ENCODE data around the gene ERCC5. TPM values are rescaled to one million over a fixed set of nuclear protein-coding genes. Genes with fewer than 3 reads are reported as not detected.

The ERCC5 gene
- total and polyA plus RNA-seq, 2 of the 8 experiments (the other 6 are each of a cell fraction or from before 2014, with no cell fraction given): 3.8 to 24.4 TPM

DNA sequence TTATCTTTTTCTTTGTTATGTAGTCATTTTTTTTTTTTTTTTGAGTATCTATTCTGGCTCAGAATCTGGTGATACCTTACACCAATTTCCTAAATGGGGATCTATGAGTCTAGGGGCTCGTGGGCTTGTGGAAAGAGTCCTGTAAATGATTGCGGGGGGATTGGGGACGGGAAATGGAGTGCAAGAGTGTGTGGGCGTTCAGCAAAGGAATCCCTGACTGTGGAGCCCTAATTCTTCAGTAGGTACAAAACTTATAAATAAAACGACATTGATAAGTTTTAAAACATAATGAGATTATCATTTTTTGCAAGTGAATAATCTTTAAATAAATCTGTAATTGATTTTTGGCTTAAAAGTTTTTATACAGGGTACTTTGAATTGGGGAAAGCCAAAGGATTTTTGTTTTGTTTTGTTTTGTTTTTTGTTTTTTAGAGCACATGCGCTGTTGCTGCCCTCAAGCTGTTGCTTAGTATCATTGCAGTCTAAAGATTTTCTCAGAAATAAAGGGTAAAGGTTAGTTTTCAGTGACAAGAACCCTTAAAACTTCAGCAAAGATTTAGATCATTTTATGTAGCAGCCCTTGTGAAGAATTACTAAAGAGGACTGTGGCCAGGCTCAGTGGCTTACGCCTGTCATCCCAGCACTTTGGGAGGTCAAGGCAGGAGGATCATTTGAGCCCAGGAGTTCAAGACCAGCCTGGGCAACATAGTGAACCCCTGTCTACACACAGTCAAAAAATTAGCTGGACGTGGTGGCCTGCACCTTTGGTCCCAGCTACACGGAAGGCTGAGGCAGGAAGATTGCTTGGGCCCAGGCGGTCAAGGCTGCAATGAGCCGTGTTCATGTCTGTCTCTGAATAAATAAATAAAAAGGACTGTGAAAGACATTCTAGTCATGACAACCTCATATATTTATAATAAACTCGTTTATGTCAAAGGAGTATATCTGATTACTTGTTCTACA lies 1.7 kb downstream of the ERCC5 start:
- H3K27ac ChIP-seq (ENCODE audit: low read depth, low read length): no peak overlapping the region
- peak; percentile 71 to 76 for TF ChIP-seq RAD21 (IDR thresholded peaks at IDR 0.05 in 1 of 2, conservative IDR thresholded peaks at IDR 0.05 in 1 of 2; ENCODE audit: low read depth in 2 of 2, low read length in 2 of 2)
- TF ChIP-seq SIRT6 (IDR thresholded peaks at IDR 0.05; ENCODE audit: low read length): no peak
- no peak for TF ChIP-seq RNF2 (IDR thresholded peaks at IDR 0.05; ENCODE audit: borderline replicate concordance, low read depth, low read length, missing control alignments, poor library complexity, severe bottlenecking)
- TF ChIP-seq BACH1 (IDR thresholded peaks at IDR 0.05; ENCODE audit: low read length): no peak
- TF ChIP-seq KDM5A (IDR thresholded peaks at IDR 0.05; ENCODE audit: low read length): no peak
- TF ChIP-seq SAP30 (IDR thresholded peaks at IDR 0.05; ENCODE audit: insufficient read depth, insufficient replicate concordance, low read length): no peak
- no peak for TF ChIP-seq GTF2F1 (IDR thresholded peaks at IDR 0.05; ENCODE audit: borderline replicate concordance, low read depth, low read length)
- no peak for TF ChIP-seq CHD1 (IDR thresholded peaks at IDR 0.05; ENCODE audit: low read depth, low read length)
- TF ChIP-seq YY1 (IDR thresholded peaks at IDR 0.05; ENCODE audit: low read depth, low read length): no peak

More for the DNA sequence above, 1.7 kb downstream of the ERCC5 start:
- Histone ChIP-seq H4K20me1 (replicated peaks in 1 of 2; ENCODE audit: control insufficient read depth in 1 of 2, insufficient read depth in 2 of 2, low read length in 2 of 2) (no peaks in the 10 kb centered on the region), H3K79me1 (ENCODE audit: low read depth, low read length) (0 out of 2 replicates have a peak, but pooled peaks cover 2% of the 10 kb centered on the region), H4K91ac (replicated peaks; ENCODE audit: insufficient read length, low read length) (no peak overlapping the region), H3K36me3 (ENCODE audit: control insufficient read depth in 2 of 4, insufficient read depth in 4 of 4, low read length in 3 of 4) (no peaks in the 10 kb centered on the region), H2BK12ac (ENCODE audit: low read depth, low read length) (no peak overlapping the region), H2BK5ac (ENCODE audit: low read depth, low read length) (no peak overlapping the region), H3K23ac (ENCODE audit: insufficient read length) (no peak overlapping the region), H3K14ac (ENCODE audit: insufficient read length) (no peak overlapping the region), H2BK20ac (ENCODE audit: low read length) (no peak overlapping the region), H3K56ac (replicated peaks; ENCODE audit: insufficient read length, low read depth, low read length) (no peak overlapping the region), H2BK15ac (ENCODE audit: low read length) (no peak overlapping the region), H3K9ac (replicated peaks in 1 of 4; ENCODE audit: extremely low read depth in 1 of 4, low read depth in 3 of 4, low read length in 3 of 4) (no peak overlapping the region), H2AFZ (ENCODE audit: low read length) (no peak overlapping the region), H2AK5ac (ENCODE audit: low read depth, low read length) (no peak overlapping the region), H4K8ac (ENCODE audit: extremely low read depth, insufficient read depth, low read length) (no peak overlapping the region; the same call in 1 of the 2 replicates), H2BK120ac (replicated peaks; ENCODE audit: low read depth, low read length) (no peak overlapping the region), H3K27me3 (replicated peaks in 1 of 4; ENCODE audit: control insufficient read depth in 3 of 4, extremely low read depth in 1 of 4, insufficient read depth in 3 of 4, low read length in 3 of 4) (no peaks in the 10 kb centered on the region), H3K4ac (replicated peaks; ENCODE audit: insufficient read length, low read depth, low read length) (no peak overlapping the region), H3K4me2 (ENCODE audit: insufficient read depth in 1 of 2, low read depth in 2 of 2, low read length in 2 of 2) (peak overlapping the region; percentile 82 to 92), H3K23me2 (ENCODE audit: low read depth, low read length) (peaks cover 7% of the 10 kb centered on the region; the same call in 1 of the 2 replicates), H4K5ac (ENCODE audit: insufficient read length, low read depth, low read length) (no peak overlapping the region), H3K4me1 (replicated peaks in 1 of 4; ENCODE audit: control insufficient read depth in 3 of 4, insufficient read depth in 4 of 4, low read length in 3 of 4) (peaks cover 0 to 2% (median 0%) of the 10 kb centered on the region in 4 experiments; a peak in 1 of 7 replicates), H3K9me3 (ENCODE audit: insufficient read depth in 2 of 2, low read depth in 1 of 2, low read length in 1 of 2) (no peaks in the 10 kb centered on the region), H3K18ac (ENCODE audit: extremely low read depth, low read length) (no peak overlapping the region), H3K4me3 (ENCODE audit: extremely low read depth in 1 of 4, insufficient read depth in 2 of 4, low read depth in 3 of 4, low read length in 4 of 4) (peak overlapping the region; percentile 64 to 95 (median 90); a peak in 7 of 8 replicates), H3K79me2 (ENCODE audit: control insufficient read depth in 1 of 2, insufficient read depth in 2 of 2, low read length in 2 of 2) (0 out of 4 replicates have a peak, but pooled peaks cover 0 to 5% of the 10 kb centered on the region in 2 experiments)
- no peak for DNase-seq (ENCODE audit: low read depth in 1 of 2, low spot score in 2 of 2)
- FAIRE-seq: peak; percentile 32
- ChIA-PET CTCF (ENCODE audit: partially characterized antibody) (interaction anchor here (0.6 to 2.4 kb wide), 14 partner anchors 18 to 274 kb away, joined by 3 to 17 read pairs (median 4); no protein-coding TSS in a partner anchor), POLR2A (ENCODE audit: partially characterized antibody) (no interaction called here)
- 35% methylated on average over 12 of the region's 12 CpGs; no CpG with 5 or more reads in 1 of the 2 experiments for WGBS, 2 experiments (ENCODE audit: extremely low coverage in 1 of 2, insufficient coverage in 1 of 2, insufficient read length in 1 of 2, insufficient replicate concordance in 2 of 2, low coverage in 1 of 2, low lambda C conversion rate in 2 of 2, missing lambda C conversion rate in 1 of 2)
